K562 (cell line): ENCODE measurements around the gene ZNF763. TPM values are rescaled to one million over a fixed set of nuclear protein-coding genes. Genes with fewer than 3 reads are reported as not detected.

Experiments
- E4F1 ChIP-seq: fragments of 250-450 bp; sonication (Bioruptor Pico); IDR thresholded peaks from 2 replicates; pipeline ENCODE4 v1.5.0; 2021; ENCODE audit warnings: mild to moderate bottlenecking, borderline replicate concordance
- HMGXB4 ChIP-seq: sonication (generic); formaldehyde crosslinking; IDR thresholded peaks from 2 replicates; pipeline ENCODE4 v1.8.1; 2023; ENCODE audit warnings: mild to moderate bottlenecking, missing genetic modification reagents
- HNRNPUL1 ChIP-seq: fragments of 200-400 bp; formaldehyde crosslinking; IDR thresholded peaks from 2 replicates; pipeline ENCODE4 v1.6.1; 2017; ENCODE audit warnings: low read length
- HOXB6 ChIP-seq: fragments of 250-450 bp; sonication (Bioruptor Pico); IDR thresholded peaks from 2 replicates; pipeline ENCODE4 v1.5.1; 2022; ENCODE audit warnings: mild to moderate bottlenecking, borderline replicate concordance
- MEIS2 ChIP-seq: fragments of 450-650 bp; IDR thresholded peaks from 2 replicates; pipeline ENCODE4 v1.6.1; 2014; ENCODE audit warnings: mild to moderate bottlenecking; ENCODE audit not compliant: partially characterized antibody
- MYNN ChIP-seq, 2 experiments: sonication (generic); formaldehyde crosslinking in 1 of 2; IDR thresholded peaks; 2 replicates each; pipeline versions ENCODE4 v1.5.0 to v1.6.1; 2016 to 2020; ENCODE audit warnings: antibody characterized with exemption in 1 of 2, missing genetic modification reagents in 1 of 2
- NCOA1 ChIP-seq: fragments of 450-650 bp; IDR thresholded peaks from 2 replicates; pipeline ENCODE4 v1.6.1; 2016; ENCODE audit warnings: low read depth
- NCOA2 ChIP-seq, 2 experiments: fragments of 450-650 bp; IDR thresholded peaks; 2 replicates each; pipeline ENCODE4 v1.6.1; 2018; ENCODE audit warnings: mild to moderate bottlenecking in 2 of 2, moderate library complexity in 1 of 2; ENCODE audit not compliant: partially characterized antibody in 2 of 2
- NFXL1 ChIP-seq: fragments of 450-650 bp; formaldehyde crosslinking; IDR thresholded peaks from 2 replicates; pipeline ENCODE4 v1.4.0; 2021; ENCODE audit warnings: mild to moderate bottlenecking
- POLR2H ChIP-seq: IDR thresholded peaks from 2 replicates; pipeline ENCODE4 v1.6.1; 2016; ENCODE audit warnings: missing genetic modification characterization, low read depth, mild to moderate bottlenecking, control low read depth, missing compliant biosample characterization, moderate library complexity
- POLR3G ChIP-seq: IDR thresholded peaks from 2 replicates; pipeline ENCODE4 v1.6.1; 2011; ENCODE audit not compliant: insufficient read length, insufficient replicate concordance; ENCODE audit errors: extremely low read depth
- RNF2 ChIP-seq: sonication (generic); IDR thresholded peaks from 2 replicates; pipeline ENCODE4 v1.6.1; 2016
- RNF219 ChIP-seq: fragments of 250-450 bp; sonication (Bioruptor Pico); IDR thresholded peaks from 2 replicates; pipeline ENCODE4 v1.5.0; 2022; ENCODE audit warnings: mild to moderate bottlenecking
- ZNF280B ChIP-seq: fragments of 250-450 bp; sonication (Bioruptor Pico); IDR thresholded peaks from 2 replicates; pipeline ENCODE4 v1.5.1; 2021; ENCODE audit warnings: mild to moderate bottlenecking
- ZNF717 ChIP-seq: fragments of 250-450 bp; sonication (Bioruptor Pico); IDR thresholded peaks from 2 replicates; pipeline ENCODE4 v1.5.0; 2021
- polyA plus RNA-seq, 8 experiments: library from polyadenylated mRNA; depleted of rRNA in 4 of 8; stranded (reverse) in 5 of 8; unstranded in 3 of 8; fragments of >200 nt; fragmentation: Nextera tagmentation in 2 of 8; fragmentation: Illumina TruSeq in 1 of 8; extraction: Ambion mirVana in 2 of 8; extraction: Trizol in 1 of 8; gene quantifications; 2 replicates each; pipeline versions ENCODE4 v1.2.1 to v1.2.3, GENCODE V29; 2011 to 2014; ENCODE audit warnings: inconsistent platforms in 1 of 8, missing spikeins in 1 of 8
- total RNA-seq, 7 experiments: library from RNA; depleted of rRNA in 6 of 7; stranded (reverse); fragments of >200 nt in 6 of 7; fragmentation: Illumina TruSeq in 2 of 7; extraction: Trizol in 2 of 7; gene quantifications; 2 replicates each; pipeline versions ENCODE4 v1.2.1 to v1.2.3, GENCODE V29; 2011 to 2021; ENCODE audit warnings: low replicate concordance in 1 of 7

The ZNF763 gene
- total and polyA plus RNA-seq, 9 of the 15 experiments (the other 6 are each of a cell fraction or from before 2014, with no cell fraction given) = 0.08 to 0.28 (median 0.16) TPM; not detected in 3

GRCh38 chr19:11924886-11925650, 39.8 kb upstream of the ZNF763 start, which contains the start of gene ZNF700 (continued):
- no peak for TF ChIP-seq ZNF280B (CRISPR knock-in tag)
- TF ChIP-seq ZNF717 (CRISPR knock-in tag) = no peak
- TF ChIP-seq HMGXB4 = 0 out of 2 replicates have a peak, but pooled peaks have one; percentile 25
- peak; percentile 60; the same call in 1 of the 2 replicates for TF ChIP-seq NCOA1
- no peak for TF ChIP-seq NFXL1 (CRISPR knock-in tag)
- TF ChIP-seq MEIS2 = peak; percentile 83
- TF ChIP-seq POLR3G = no peak
- no peak for TF ChIP-seq HNRNPUL1
- no peak for TF ChIP-seq MYNN (IDR thresholded peaks at IDR 0.05)
- no peak for TF ChIP-seq MYNN (CRISPR knock-in tag; IDR thresholded peaks at IDR 0.05)
- TF ChIP-seq E4F1 (CRISPR knock-in tag) = no peak
- TF ChIP-seq NCOA2 (IDR thresholded peaks at IDR 0.05; ENCODE audit: partially characterized antibody in 2 of 2) = no peak
- TF ChIP-seq RNF2 = peak; percentile 65; the same call in 1 of the 2 replicates
- TF ChIP-seq RNF219 (CRISPR knock-in tag) = no peak
- peak; percentile 88 for TF ChIP-seq POLR2H (tag)
- TF ChIP-seq HOXB6 (CRISPR knock-in tag) = no peak
